Measurements from ENCODE around the gene GNGT2.
A peak's percentile ranks its signal among the peaks of the same experiment; 100 is the strongest.

GNGT2 gene

DNA sequence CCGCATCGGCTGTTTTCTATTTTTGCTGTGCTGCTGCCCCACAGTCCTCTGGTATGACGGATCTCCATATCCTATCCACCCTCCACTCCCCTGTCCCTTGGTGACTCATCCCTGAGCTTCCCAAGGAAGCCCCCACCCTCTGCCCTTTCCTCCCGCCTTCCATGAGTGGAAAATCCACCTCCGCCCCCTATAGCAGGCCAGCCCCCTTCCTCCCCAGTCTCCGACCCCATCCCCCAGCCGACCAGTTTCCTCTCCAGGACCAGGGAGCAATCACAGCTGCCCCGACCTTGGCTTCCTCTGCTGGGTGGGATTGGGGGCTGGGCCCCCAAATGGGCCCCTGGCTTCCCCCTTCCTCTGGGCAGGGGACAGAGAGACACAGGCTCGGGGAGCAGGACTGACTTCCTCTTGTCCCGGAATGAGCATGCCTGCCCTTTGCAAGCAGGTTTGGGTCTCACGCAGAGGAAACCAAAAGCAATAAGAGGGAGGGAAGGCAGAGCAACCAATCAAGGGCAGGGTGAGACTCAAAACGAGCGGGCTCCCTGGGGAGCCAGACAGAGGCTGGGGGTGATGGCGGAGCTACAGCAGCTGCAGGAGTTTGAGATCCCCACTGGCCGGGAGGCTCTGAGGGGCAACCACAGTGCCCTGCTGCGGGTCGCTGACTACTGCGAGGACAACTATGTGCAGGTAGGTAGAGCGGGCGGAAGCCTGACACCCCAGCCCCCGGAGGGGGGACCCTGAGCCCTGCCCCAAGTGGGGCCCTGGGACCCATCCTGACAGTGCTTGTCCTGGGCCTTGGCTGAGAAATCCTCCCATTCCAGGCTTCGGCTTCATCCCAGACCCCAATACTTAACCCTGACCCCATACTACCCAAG lies at the start of gene GNGT2, which contains the start of gene ABI3:
GNGT2 (minus strand) TSS at position 417 of the 872 bp plus-strand sequence. CDS start 3,152 bp downstream, outside the sequence.
ABI3 (plus strand) TSS at position 550 of the 872 bp plus-strand sequence; CDS start at position 568, 18 bp downstream.
- DNase-seq (ENCODE audit: low read depth): peak; percentile 23

- DNase-seq (ENCODE audit: low read depth): no peak
These were observed 49.3 kb upstream of the GNGT2 start for GRCh38 chr17:49259663-49260010.

DNA sequence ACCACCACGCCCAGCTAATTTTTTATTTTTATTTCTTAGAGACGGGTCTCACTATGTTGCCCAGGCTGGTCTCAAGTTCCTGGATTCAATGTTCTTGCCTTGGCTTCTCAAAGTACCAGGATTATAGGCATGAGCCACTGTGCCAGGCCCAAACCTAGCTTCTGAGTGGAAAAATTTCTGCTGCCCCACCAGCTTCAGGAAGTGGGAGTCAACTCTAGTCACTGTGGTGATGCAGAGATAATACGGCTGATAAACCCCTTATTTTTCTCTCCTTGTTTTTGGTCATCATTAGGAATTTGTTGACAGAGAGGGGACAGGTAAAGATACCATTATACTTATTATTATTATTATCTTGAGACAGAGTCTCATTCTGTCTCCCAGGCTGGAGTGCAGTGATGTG lies 48.0 kb upstream of the GNGT2 start:
- no peak for DNase-seq (ENCODE audit: low read depth)

DNA sequence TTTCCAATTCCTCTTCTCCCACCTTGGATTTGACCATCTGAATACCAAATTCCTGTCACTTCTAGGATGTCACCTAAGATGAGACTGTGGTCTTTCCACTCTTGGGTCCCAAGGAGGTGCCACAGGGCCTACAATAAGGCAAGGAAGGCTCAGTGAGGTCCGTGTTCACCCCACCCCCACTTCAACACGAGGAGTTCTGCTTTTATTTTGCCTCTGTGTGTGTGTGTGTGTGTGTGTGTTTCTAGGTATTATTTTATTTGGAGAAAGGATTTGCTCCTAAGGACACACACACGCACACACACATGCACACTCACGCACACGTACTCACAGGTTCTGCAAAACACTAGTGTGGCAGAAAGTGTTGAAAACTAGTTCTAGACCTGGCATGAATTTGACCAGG lies 44.8 kb upstream of the GNGT2 start:
- no peak for DNase-seq (ENCODE audit: low read depth)

GRCh38 chr17:49254066-49254465 lies 43.7 kb upstream of the GNGT2 start:
- no peak for DNase-seq (ENCODE audit: low read depth)

DNA sequence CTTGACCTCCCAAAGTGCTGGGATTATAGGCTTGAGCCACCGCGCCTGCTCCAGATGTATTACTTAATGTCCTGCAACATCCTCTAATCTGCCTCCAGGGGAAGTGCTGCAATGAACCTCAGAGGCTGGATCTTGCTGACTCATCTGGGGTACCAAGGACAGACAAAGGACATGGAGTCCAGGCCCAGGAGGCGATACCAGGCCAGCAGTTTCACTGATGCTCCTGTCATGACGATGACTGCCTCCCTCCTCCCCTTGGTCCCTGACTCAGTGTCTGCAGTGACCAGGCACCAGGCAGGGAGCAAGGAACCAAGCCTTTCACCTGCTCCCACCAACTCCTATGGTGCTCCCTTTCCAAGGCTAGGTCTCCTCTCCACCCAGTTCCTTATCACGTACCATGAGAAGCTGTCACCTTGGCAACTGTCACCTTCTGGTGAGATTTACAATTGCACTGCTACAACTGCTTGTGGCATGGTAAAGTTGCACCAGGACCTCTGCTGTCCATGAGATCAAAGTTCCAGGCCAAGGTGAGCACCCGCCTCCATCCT lies 41.8 kb upstream of the GNGT2 start:
- DNase-seq (ENCODE audit: low read depth): no peak

GRCh38 chr17:49249890-49250522 lies 39.6 kb upstream of the GNGT2 start:
- no peak for DNase-seq (ENCODE audit: low read depth)

DNA sequence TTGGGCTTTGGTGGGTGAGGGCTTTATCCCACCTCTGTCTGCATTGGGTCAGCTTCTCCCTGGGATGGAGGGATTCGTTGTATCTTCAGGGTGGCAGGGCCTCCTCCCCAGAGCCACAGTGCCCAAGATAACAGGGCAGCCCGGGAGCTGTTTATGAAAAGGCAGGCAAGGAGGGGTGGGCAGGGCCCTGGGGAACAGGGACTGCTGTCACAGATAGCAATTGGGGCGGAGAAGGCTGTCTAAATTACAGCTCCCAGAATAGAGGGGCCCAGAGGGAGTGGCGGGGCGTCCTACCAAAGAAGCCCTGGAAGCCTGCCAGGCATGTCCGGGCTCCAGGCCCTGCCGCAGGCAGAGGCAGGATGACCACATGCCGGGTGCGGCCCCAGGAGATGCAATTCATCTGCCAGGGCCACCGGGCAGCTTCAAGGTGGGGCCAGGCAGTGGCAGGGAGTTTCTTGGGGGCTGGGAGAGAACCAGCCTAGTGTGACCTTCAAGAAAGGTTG lies 39.0 kb upstream of the GNGT2 start:
- DNase-seq (ENCODE audit: low read depth): no peak

GRCh38 chr17:49247944-49248343 lies 37.6 kb upstream of the GNGT2 start:
- no peak for DNase-seq (ENCODE audit: low read depth)

DNA sequence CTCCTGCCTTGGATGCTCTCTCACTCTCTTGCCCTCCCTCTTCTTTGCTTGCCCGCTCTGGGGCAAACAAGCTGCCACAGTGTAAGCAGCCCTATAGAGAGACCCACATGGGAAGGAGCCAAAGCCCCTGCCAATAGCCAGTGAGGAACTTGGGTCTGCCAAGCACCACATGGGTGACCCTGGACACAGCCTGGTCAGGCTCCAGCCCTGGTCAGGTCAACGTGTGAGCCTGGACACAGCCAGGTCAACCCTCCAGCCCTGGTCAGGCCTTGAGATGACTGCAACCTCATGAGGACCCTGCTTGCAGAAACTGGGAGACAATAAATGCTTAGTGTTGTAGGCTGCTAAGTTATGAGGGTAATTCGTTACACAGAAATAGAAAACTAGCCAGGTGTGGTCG lies 34.5 kb upstream of the GNGT2 start:
- no peak for DNase-seq (ENCODE audit: low read depth)

DNA sequence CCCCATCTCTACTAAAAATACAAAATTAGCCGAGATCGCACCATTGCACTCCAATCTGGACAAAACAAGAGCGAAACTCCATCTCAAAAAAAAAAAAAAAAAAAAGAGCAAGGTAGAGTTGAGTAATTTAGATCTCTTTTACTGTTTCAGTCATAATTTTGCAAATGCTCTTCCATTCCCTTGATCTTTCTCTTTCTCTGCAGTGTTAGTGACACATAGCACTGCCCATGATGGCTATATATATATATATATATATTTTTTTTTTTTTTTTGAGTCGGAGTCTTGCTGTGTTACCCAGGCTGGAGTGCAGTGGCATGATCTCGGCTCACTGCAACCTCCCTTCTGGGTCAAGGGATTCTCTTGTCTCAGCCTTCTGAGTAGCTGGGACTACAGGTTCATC lies 32.4 kb upstream of the GNGT2 start:
- no peak for DNase-seq (ENCODE audit: low read depth)

DNA sequence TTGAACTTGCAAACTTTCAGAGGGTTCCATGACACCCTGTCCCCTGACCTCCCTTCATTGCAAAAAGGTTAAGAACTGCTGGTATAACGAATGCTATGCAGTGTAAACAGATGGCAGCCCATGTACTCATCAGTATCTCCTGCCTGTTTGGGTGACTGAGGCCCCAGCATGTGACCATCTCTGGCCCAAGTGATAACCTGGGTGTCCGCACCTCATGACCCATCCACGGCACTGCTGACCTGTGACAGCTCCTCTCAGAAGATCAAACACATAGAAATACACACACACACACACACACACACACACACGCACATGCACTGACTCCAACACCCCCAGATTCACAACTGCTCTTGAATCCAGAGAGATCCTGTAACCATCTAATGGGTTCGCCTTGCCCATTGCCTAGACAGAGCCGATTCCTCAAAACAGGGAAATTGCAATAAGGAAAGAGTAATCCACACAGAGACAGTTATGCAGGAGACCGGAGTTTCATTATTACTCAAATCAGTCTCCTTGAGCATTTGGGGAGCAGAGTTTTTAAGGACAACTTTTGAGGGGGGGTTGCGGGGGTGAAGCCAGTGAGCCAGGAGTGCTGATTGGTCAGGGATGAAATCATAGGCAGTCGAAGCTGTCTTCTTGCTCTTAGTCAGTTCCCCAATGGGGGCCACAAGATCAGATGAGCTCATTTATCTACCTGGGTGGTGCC lies 31.5 kb upstream of the GNGT2 start:
- no peak for DNase-seq (ENCODE audit: low read depth)

DNA sequence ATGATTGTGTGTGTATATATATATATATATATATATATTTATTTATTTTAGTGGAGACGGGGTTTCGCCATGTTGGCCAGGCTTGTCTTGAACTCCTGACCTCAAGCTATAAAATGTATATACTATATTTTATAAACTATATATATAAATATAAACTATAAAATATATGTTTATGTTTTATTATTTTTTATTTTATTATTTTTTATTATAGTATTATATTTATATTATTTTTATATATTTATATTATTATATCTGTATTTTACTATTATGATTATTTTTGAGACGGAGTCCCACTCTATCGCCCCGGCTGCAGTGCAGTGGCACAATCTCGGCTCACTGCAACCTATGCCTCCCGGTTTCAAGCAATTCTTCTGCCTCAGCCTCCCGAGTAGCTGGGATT lies 30.7 kb upstream of the GNGT2 start:
- no peak for DNase-seq (ENCODE audit: low read depth)

- no peak for DNase-seq (ENCODE audit: low read depth)
These were observed 30.2 kb upstream of the GNGT2 start for GRCh38 chr17:49240619-49241018.

DNA sequence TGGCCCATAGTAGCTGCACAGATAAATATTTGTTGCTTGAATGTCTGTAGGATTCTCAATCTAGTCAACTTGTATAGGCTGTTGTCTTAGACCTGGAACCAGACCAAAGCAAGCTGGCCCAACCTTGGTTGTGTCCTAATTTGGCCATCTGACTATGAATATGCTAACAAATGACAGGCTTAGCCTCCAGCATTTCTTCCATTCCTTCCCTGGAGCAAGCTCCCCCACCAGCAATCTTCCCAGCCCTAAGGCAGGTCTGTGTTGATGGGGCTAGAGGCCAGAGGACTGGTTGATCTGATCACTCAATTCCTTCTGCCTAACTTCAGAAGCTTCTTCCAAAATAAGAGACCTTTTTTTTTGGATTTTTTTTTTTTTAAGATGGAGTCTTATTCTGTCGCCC lies 29.6 kb upstream of the GNGT2 start:
- DNase-seq (ENCODE audit: low read depth): no peak

- no peak for DNase-seq (ENCODE audit: low read depth)
These were observed 25.5 kb upstream of the GNGT2 start for GRCh38 chr17:49235896-49236295.

GRCh38 chr17:49234509-49235080 lies 24.2 kb upstream of the GNGT2 start:
- DNase-seq (ENCODE audit: low read depth): no peak

GRCh38 chr17:49231563-49231894 lies 21.2 kb upstream of the GNGT2 start:
- DNase-seq (ENCODE audit: low read depth): no peak

DNA sequence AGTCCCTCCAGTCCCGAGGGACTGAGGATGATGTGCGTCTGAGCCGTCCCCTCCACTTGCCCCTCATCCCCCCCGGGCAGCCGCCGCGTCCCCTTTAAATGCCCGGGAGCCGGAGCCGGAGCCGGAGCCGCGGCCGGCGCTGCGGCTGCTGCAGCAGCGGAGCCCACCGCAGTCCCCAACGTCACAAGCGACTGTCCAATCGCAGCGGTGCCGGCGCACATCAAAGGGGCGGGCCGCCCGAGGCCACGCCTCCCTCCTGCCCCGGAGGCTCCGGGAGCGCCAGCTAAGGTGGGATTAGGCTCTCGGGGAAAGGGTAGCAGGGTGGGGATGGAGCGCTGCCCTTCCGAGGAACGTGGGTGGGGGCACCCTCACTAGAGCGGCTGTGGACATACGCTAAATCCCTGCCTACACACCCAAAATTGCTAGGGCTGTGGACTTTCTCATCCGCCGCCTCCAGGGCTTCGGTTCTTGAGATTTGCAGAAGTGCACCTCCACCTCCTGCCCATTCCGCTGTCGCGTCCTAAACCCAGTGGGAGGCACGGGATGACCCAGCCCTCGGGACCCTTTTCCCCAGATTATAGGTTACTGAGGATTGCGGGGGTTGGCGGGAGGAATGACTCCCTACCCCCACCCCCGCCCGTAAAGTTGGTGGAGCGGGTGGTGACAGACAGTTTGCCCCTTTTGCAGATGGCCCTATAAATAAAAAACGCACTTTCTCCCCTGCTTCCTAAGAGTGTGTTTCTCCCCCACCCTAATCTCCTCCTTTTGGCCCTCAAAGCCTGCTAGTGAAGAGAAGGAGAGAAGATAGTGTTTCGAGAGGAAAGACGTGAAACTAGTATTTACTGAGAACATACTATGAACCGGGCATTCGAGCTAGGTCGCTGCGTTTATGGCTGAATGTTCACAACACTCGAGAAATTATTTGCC lies 20.5 kb upstream of the GNGT2 start, which contains the start of gene PHOSPHO1:
PHOSPHO1 (minus strand) TSS at position 152 of the 927 bp plus-strand sequence. CDS start 4,096 bp downstream, outside the sequence.
- peak; percentile 78 for DNase-seq (ENCODE audit: low read depth)

DNA sequence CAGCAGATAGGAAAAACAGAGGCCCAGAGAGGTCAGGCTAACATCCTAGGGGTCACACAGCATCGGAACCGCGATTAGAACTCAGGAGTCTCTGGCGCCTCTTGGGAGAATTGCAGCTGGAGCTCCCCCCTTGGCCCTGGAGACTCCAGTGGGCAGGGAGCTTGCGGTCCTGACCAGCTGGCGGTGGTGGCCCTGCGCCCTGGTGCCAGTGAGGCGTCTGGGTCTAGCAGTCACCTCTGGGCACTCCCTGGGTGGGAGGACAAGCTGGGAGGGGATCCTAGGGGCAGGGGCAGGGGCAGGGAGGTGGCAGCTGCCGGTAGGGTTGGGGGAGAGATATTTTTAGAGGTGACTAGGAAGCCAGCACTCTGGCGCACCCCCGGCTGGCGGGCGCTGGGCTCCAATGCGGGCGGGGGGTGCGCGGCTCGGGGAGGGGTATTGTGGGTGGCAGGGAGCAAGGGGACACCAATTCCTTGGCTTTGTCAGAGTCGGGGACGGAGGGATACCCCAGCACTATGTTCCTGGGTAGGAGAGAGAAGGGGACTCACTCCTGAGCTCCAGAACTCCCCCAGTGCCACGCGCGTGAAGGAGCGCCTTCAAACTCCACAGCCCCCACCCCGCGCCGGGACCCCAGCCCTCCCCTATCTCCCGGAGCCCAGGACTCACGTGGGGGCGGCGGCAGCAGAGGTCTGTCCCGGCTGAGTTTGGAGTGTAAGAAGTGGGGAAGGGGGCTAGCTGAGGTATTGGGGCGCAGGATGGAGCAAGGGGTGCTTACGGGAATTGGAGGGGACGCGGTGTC lies 19.6 kb upstream of the GNGT2 start:
- DNase-seq (ENCODE audit: low read depth): no peak
